OCI-LY3 (cell line): ENCODE results near the gene FSIP1.

Experiments used
- CTCF ChIP-seq: fragments of 200-600, 300-600 bp; sonication (generic); IDR thresholded peaks from 2 replicates; pipeline ENCODE4 v1.5.1; 2014; ENCODE audit warnings: antibody characterized with exemption, low read length, low read depth
- EZH2phosphoT487 ChIP-seq: fragments of 200-600 bp; shearing (Covaris generic); IDR thresholded peaks from 2 replicates; pipeline ENCODE4 v1.6.1; 2018; ENCODE audit warnings: antibody characterized with exemption, mixed run types, low read depth

GRCh38 chr15:39752246-39752645, 30.4 kb downstream of the FSIP1 start:
- TF ChIP-seq CTCF (no peak), EZH2phosphoT487 (no peak)
